Liver (tissue), 9 donors: ENCODE data around the gene ANKRD1. TPM values are rescaled to one million over a fixed set of nuclear protein-coding genes. Genes with fewer than 3 reads are reported as not detected.
A peak's percentile ranks its signal among the peaks of the same experiment; 100 is the strongest.
"Not testable (repeated sequence)": the region's sequence is repeated elsewhere in the genome, so short reads cannot be mapped to it uniquely, and the experiment has no call there.

Experiments used
- DNase-seq: peaks from one replicate; pipeline ENCODE4 v3.0.0-alpha.2; 2017; ENCODE audit warnings: low spot score
- H3K27ac ChIP-seq, 2 donors: one replicate each; pipeline ENCODE4 v1.7.0; 2013; ENCODE audit warnings: inconsistent platforms in 2 of 2, low read length in 2 of 2, control low read depth in 1 of 2, low read depth in 1 of 2, mild to moderate bottlenecking in 1 of 2
- H3K27me3 ChIP-seq, 4 donors: one replicate each; pipeline versions ENCODE4 v1.6.1 to v1.7.0; 2013; ENCODE audit warnings: low read length in 3 of 4, inconsistent platforms in 1 of 4, mild to moderate bottlenecking in 1 of 4, moderate library complexity in 1 of 4; ENCODE audit not compliant: control insufficient read depth in 4 of 4, insufficient read depth in 4 of 4
- H3K36me3 ChIP-seq, 4 donors: one replicate each; pipeline versions ENCODE4 v1.6.1 to v1.7.0; 2013; ENCODE audit warnings: low read length in 3 of 4, mild to moderate bottlenecking in 3 of 4, low read depth in 1 of 4, moderate library complexity in 1 of 4; ENCODE audit not compliant: control insufficient read depth in 4 of 4, insufficient read depth in 3 of 4
- H3K4me1 ChIP-seq, 4 donors: one replicate each; pipeline versions ENCODE4 v1.6.1 to v1.7.0; 2013; ENCODE audit warnings: low read length in 3 of 4, mild to moderate bottlenecking in 3 of 4, moderate library complexity in 1 of 4; ENCODE audit not compliant: control insufficient read depth in 4 of 4, insufficient read depth in 4 of 4
- H3K4me3 ChIP-seq, 3 donors: one replicate each; pipeline versions ENCODE4 v1.6.1 to v1.7.0; 2013; ENCODE audit warnings: low read length in 3 of 3, control low read depth in 1 of 3, low read depth in 1 of 3, mild to moderate bottlenecking in 1 of 3
- H3K9ac ChIP-seq, 2 donors: one replicate each; pipeline ENCODE4 v1.7.0; 2013; ENCODE audit warnings: low read length in 2 of 2, mild to moderate bottlenecking in 2 of 2, moderate library complexity in 2 of 2, control low read depth in 1 of 2, low read depth in 1 of 2
- H3K9me3 ChIP-seq, 4 donors: one replicate each; pipeline versions ENCODE4 v1.6.1 to v1.7.0; 2013; ENCODE audit warnings: low read length in 3 of 4; ENCODE audit not compliant: control insufficient read depth in 4 of 4
- ATF3 ChIP-seq: IDR thresholded peaks from 2 replicates; pipeline ENCODE4 v1.6.1; 2016; ENCODE audit warnings: antibody characterized with exemption
- CTCF ChIP-seq: fragments of 150-350 bp; IDR thresholded peaks from 2 replicates; pipeline ENCODE4 v1.5.1; 2017; ENCODE audit warnings: improper control_type of control experiment, low read depth, low read length; ENCODE audit not compliant: missing input control
- EGR1 ChIP-seq, 2 donors: IDR thresholded peaks; 2 replicates each; pipeline ENCODE4 v1.6.1; 2016 to 2018; ENCODE audit warnings: antibody characterized with exemption in 2 of 2, low read depth in 2 of 2
- FOXA2 ChIP-seq: IDR thresholded peaks from 2 replicates; pipeline ENCODE4 v1.6.1; 2016; ENCODE audit warnings: antibody characterized with exemption
- RAD21 ChIP-seq, 2 donors: IDR thresholded peaks; 2 replicates each; pipeline ENCODE4 v1.6.1; 2016; ENCODE audit warnings: antibody characterized with exemption in 2 of 2, mild to moderate bottlenecking in 2 of 2
- RXRA ChIP-seq, 2 donors: IDR thresholded peaks; 2 replicates each; pipeline ENCODE4 v1.6.1; 2017 to 2018; ENCODE audit warnings: antibody characterized with exemption in 2 of 2, mild to moderate bottlenecking in 1 of 2
- ZBTB33 ChIP-seq: IDR thresholded peaks from 2 replicates; pipeline ENCODE4 v1.6.1; 2016; ENCODE audit warnings: antibody characterized with exemption
- WGBS: extraction: QIAGEN DNeasy Blood & Tissue Kit; methylation state at CpG from one replicate; pipeline ENCODE4 v1.1.7; 2013; 5-methylcytosine and 5-hydroxymethylcytosine counted together
- polyA plus RNA-seq, 2 donors: library from polyadenylated mRNA; stranded (reverse) in 1 of 2; unstranded in 1 of 2; fragments of 200-250 nt in 1 of 2; fragments of >200 nt in 1 of 2; fragmentation: Nextera tagmentation in 1 of 2; extraction: Ambion mirVana in 1 of 2; gene quantifications; one replicate each; pipeline versions ENCODE4 v1.2.1 to v1.2.3, GENCODE V29; 2013 to 2015
- total RNA-seq, 2 donors: library from RNA; depleted of rRNA; stranded (reverse); fragments of >200 nt; gene quantifications; one replicate each; pipeline ENCODE4 v1.2.3, GENCODE V29; 2014
- donor health status: healthy.
- donor health status: healthy.
- donor health status: healthy.
- donor health status: healthy.
- donor health status: healthy.

The ANKRD1 gene
- total and polyA plus RNA-seq, 4 donors, result 0.16 to 0.25 TPM; not detected in 2

GRCh38 chr10:90885176-90885575 lies 35.7 kb downstream of the ANKRD1 start:
- H3K27ac ChIP-seq, result no peak overlapping the region
- 97% methylated on average over 1 of the region's 1 CpG for WGBS
- no peak overlapping the region for H3K4me3 ChIP-seq
- peaks cover 2 to 14% (median 9%) of the 10 kb centered on the region in 4 donors for H3K36me3 ChIP-seq
- H3K27me3 ChIP-seq, result no peaks in the 10 kb centered on the region
- no peak overlapping the region for H3K9ac ChIP-seq
- H3K4me1 ChIP-seq, result peaks cover 1 to 27% (median 10%) of the 10 kb centered on the region in 4 donors
- no peak for DNase-seq
- no peaks in the 10 kb centered on the region for H3K9me3 ChIP-seq
- no peak for TF ChIP-seq ATF3
- no peak for TF ChIP-seq RXRA (IDR thresholded peaks at IDR 0.05)
- TF ChIP-seq EGR1 (IDR thresholded peaks at IDR 0.05; ENCODE audit: low read depth in 2 of 2), result no peak
- TF ChIP-seq ZBTB33, result no peak

GRCh38 chr10:90884431-90884830 lies 36.5 kb downstream of the ANKRD1 start:
- no peaks in the 10 kb centered on the region for H3K27me3 ChIP-seq
- peaks cover 2 to 14% (median 9%) of the 10 kb centered on the region in 4 donors for H3K36me3 ChIP-seq
- H3K27ac ChIP-seq, result no peak overlapping the region
- DNase-seq, result no peak
- TF ChIP-seq ZBTB33 (no peak), EGR1 (IDR thresholded peaks at IDR 0.05; ENCODE audit: low read depth in 2 of 2) (no peak), FOXA2 (no peak)
- H3K9ac ChIP-seq, result no peak overlapping the region
- no peak overlapping the region for H3K4me3 ChIP-seq
- H3K4me1 ChIP-seq, result peaks cover 1 to 27% (median 10%) of the 10 kb centered on the region in 4 donors
- no peaks in the 10 kb centered on the region for H3K9me3 ChIP-seq
- WGBS, result 90% methylated on average over 3 of the region's 3 CpGs

- H3K27ac ChIP-seq, DNase-seq, H3K9ac ChIP-seq, H3K27me3 ChIP-seq, H3K9me3 ChIP-seq, H3K4me3 ChIP-seq: not testable (repeated sequence)
- peak; percentile 58 for TF ChIP-seq CTCF
- peak; percentile 85 for TF ChIP-seq RAD21 (IDR thresholded peaks at IDR 0.05)
- 74% methylated on average over 8 of the region's 8 CpGs for WGBS
- peaks cover 0 to 17% (median 7%) of the 10 kb centered on the region in 4 donors for H3K4me1 ChIP-seq
- H3K36me3 ChIP-seq, result peaks cover 7 to 34% (median 22%) of the 10 kb centered on the region in 4 donors
Observed at GRCh38 chr10:90880059-90880719, 40.7 kb downstream of the ANKRD1 start.
